A204.1 (cell line): ENCODE measurements around the gene DNAJB6.
A peak's percentile ranks its signal among the peaks of the same experiment; 100 is the strongest.
"Not testable (repeated sequence)": the region's sequence is repeated elsewhere in the genome, so short reads cannot be mapped to it uniquely, and the experiment has no call there.

Experiments
- FAIRE-seq: peaks from 2 replicates; lab custom pipeline; 2012; peaks lifted over from hg19 to GRCh38; lab: Jason Lieb, UNC

DNAJB6 gene

DNA sequence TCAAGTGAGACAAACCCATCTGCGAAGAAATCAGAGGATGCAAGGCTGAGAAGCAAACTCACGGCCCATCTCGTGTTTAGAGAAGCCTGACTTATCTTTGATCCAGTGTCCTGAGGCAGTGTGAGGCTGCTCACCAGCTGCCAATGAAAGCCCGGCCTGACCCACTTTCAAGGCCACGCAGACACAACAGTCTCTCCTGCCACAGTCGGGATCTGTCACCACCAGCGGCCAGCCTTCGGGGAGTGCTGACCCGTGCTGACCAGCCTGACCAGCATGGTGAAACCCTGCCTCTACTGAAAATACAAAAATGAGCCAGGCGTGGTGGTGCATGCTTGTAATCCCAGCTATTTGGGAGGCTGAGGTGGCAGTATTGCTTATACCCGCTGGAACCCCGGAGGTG lies 7.4 kb upstream of the DNAJB6 start:
- no peak for FAIRE-seq

DNA sequence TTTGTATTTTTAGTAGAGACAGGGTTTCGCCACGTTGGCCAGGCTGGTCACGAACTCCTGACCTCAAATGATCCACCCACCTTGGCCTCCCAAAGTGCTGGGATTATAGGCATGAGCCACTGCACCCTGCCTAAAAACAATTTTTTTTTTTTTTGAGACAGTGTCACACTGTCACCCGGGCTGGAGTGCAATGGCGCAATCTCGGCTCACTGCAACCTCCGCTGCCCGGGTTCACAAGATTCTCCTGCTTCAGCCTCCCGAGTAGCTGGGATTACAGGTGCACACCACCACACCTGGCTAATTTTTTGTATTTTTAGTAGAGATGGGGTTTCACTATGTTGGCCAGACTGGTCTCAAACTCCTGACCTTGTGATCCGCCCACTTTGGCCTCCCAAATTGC lies 6.2 kb upstream of the DNAJB6 start:
- not testable (repeated sequence) for FAIRE-seq

DNA sequence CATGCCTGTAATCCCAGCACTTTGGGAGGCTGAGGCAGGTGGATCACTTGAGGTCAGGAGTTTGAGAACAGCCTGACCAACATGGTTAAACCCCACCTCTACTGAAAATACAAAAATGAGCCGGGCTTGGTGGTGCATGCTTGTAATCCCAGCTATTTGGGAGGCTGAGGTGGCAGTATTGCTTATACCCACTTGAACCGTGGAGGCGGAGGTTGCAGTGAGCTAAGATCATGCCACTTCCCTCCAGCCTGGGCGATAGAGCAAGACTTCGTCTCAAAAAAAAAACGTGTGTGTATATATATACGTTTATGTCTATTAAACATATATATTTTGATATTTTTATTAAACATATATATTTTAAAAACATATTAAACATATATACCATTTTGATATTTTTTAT lies 5.8 kb upstream of the DNAJB6 start:
- not testable (repeated sequence) for FAIRE-seq

DNA sequence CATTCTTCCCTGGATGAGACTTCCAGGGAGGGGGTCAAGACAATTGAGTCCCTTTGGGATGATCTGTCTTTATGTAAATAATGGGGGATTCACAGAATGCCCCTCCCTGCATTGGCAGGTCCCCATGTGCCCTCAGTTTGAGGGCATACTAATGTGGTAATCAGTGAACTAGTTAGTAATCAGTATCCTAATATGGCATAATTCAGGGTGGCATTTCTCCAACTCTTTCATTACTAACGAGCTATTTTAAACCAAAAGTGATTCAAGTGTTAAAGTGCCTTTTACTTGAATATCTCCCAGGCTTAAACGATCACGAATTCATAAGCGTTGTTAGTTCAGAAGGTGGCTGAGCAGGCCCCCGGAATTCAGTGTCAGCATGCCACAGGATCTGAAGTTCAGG lies 1.6 kb upstream of the DNAJB6 start:
- no peak for FAIRE-seq

DNA sequence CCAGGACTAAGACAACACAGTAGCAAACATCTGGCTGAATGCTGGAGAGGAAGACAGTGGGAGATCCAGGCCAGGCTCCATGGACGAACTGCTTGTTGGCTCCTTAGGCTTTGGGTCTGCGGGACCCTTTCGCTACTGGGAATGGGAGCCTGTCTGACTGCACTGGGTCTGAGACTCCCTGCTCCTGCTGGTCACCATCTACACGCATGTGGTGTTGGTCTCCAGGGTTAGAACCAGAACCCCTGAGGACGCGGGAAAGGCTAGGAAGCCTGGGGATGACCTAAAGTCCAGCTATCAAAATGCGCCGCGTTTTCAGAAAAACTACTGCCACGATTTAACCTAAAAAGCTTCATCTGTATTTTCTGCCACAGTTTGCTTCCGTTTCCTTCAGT lies 817 bp upstream of the DNAJB6 start:
- FAIRE-seq, result no peak

DNA sequence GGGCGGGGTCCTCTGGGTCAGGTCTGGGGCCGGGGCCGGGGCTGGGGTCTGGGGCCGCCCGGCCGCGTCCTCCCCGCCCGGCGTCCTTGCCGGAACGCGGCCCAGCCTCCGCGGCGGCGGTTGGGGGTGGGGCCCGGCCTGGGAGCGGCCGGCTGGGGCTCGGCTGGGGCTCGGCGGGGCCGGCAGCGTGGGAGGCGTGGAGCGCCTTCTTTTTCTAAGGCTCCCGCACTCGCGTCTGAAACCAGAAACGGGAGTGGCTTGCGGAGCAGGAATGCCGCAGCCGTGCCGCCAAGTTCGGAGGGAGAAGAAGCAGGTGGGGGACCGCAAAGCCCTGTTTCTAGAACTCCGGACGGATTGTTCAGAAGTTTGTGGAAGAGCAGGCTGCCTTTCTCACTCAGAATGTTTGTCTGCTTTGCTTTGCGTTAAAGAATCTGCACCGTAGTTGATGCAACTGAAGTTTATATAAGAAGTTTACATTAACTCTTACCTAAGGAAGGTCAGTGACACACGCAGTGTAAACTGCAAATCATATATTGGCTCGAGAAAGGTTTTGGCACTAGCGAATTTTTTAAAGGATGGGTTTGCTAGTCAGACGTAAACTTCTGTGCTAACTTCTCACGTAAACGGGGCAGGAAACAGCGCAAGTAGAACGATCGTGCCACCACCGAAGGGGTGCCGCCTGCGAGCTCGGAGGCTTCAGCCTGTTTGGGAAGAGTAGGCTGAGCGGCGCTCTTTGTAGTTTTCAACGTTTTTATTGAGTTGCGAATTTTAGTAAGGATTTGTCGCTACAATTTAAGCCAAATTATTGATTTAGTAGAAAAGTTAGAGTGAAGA lies 729 bp downstream of the DNAJB6 start:
- FAIRE-seq, result no peak

DNA sequence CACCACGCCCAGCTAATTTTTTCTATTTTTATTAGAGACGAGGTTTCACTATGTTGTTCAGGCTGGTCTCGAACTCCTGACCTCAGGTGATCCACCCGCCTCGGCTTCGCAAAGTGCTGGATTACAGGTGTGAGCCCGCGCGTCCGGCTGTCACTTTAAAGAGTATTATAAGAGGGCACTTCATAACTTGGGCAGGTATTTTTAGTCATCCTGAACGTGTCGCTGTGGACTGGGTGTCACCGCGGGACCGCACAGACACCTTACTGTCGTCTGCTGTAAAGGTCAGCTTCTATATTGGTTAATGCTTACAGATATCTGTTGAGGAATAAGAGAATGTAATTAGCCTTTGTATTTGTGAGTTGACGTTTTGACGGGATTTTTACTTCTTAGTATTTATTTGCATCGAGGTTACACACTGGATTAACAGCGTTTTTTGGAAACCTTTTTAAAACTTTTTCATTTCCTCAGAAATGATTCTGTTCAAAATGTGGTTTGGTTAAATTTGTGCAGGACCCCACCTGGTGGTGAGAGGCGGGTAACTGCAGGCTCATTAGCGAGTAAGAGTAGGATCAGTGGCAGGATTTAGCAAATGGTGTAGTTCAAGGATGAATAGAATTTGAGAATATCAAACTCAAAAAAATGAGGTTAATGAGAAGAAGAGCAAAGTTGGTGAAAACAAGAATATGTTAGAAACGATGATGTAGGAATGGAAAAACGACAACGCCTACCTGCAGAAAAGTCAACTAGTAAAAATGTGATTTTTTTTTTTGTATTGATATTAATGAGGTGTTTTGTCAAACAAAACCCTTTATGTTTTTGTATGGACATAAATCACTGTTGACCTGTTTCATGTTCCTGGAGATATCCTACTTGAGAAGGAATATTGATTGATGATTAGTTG lies 3.2 kb downstream of the DNAJB6 start:
- FAIRE-seq, result peak; percentile 98

DNA sequence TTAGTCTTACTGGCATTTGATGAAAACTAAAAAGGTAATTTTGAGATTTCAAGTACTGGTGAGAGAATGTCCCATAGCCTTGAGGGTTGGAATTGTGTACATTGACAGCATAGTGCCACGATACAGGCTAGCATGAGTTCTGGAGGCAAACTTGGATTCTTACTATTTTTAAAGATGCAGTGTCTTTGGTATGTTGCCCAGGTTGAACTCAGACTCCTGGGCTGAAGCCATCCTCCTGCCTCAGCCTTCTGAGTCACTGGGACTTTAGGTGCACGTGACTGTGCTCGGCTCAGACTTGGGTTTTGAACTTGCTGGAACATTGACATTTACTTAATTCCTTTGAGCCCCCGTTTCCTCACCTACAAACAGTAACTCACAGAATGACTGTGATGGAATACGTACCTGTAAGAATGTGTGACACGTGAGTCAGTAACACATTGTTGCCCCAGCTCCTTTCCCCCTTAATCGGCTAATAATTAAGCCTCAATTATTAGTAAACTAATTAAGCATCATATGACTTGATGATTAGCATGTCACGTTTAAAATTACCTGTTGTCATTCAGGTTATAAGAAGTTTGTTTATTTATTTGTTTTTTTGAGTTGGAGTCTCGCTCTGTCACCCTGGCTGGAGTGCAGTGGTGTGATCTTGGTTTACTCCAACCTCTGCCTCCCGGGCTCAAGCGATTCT lies 10.6 kb downstream of the DNAJB6 start:
- FAIRE-seq, result no peak

DNA sequence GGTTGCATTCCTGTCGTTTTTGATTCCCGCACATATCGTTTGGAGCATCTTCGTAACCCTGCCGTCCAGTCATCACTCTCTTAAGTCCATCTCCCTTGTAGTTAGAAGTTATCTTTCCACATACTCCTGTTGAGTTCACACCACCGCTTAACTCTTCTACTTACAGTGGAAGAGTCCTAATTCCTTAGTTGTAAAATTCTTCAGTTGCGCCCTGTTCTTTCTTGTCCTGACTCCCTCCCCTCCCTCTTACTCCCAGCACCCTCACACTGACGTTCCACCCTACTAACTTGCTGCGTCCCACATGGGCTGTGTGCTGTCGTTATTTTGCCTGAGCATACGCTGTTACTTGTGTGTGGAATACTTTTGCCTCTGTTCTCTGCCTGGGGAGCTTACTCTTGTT lies 11.7 kb downstream of the DNAJB6 start:
- FAIRE-seq, result no peak

DNA sequence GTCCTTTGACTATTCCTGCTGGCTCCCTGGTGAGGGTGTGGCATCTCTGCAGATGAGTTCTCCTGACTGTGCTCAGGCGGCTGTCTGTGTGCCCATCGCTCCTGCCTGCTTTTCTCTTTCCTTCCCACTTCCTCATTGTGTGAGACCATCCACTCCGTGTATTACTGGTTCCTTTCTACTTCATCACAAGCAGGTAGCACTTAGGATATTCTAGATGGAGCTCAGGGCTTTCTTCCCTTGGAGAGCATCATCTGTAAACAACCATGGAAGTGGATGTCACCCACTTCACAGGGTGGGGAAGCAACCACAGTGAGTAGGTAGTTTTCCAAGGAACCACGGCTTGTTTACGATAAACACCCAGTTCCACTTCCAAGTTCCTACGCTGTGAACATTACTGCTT lies 15.7 kb downstream of the DNAJB6 start:
- no peak for FAIRE-seq

DNA sequence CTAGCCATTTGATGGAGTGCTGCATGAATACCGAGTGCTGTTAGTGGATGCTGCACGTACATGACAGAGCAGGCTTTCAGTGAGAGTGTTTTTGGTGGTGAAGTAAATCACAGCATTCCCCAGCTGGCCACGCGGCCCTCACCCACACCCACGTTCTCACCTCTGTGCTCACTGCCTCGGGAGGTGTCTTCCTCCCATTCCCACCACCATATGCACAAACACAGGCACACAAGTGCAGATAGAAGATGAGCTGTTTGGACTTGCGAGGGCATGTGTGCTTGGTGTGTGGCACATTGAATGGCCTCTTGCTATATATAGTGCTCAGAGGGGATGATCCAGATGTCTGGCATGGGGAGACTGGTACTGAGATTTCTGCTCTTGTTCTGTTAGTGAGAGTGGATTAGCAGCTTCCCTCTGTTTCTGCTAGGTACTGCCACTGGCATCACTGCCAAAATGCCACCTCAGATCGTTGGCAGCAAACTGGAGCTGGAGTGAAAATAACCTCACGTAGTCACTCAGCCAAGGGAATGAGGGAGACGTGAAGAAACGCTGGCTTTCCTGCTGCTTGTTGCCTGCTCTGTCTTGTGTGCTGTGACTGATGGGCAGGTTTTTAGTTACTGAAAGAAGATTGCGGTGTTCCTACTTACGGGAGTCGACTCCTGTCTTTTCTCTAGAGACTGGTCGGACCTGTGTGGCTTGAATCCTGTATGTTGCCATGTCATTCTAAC lies 19.1 kb downstream of the DNAJB6 start:
- no peak for FAIRE-seq

DNA sequence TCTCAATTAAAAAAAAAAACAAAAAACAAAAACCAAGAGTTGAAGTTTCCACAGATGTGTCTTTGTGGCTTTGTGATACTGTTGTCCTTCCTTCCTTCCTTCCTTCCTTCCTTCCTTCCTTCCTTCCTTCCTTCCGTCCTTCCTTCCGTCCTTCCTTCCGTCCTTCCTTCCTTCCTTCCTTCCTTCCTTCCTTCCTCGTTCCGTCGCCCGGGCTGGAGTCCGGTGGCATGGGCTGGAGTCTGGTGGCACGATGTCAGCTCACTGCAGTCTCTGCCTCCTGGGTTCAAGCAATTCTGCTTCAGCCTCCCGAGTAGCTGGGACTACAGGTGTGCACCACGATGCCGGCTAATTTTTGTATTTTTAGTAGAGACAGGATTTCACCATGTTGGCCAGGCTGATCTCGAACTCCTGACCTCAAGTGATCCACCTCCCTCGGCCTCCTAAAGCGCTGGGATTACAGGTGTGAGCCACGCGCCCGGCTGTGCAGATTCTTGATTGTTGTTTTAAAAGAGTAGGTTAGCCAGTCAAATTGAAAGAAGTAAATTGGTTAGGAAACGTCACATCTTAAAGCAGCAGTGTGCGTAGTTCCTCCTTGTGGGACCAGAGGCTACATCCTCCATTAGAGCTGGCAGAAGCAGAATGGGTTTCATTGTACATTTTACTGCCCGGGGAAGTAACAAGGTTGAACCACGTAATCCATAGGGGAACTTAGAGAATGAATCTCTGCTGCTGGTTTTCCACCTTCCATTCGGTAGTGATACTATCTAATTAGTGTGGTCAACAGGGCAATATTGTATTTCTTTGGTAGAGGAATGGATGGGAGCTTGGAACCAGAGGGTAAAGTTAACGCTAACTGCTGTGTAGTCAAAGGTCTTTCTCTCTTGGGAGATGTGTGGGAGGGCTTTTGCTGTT lies 20.6 kb downstream of the DNAJB6 start:
- no peak for FAIRE-seq

DNA sequence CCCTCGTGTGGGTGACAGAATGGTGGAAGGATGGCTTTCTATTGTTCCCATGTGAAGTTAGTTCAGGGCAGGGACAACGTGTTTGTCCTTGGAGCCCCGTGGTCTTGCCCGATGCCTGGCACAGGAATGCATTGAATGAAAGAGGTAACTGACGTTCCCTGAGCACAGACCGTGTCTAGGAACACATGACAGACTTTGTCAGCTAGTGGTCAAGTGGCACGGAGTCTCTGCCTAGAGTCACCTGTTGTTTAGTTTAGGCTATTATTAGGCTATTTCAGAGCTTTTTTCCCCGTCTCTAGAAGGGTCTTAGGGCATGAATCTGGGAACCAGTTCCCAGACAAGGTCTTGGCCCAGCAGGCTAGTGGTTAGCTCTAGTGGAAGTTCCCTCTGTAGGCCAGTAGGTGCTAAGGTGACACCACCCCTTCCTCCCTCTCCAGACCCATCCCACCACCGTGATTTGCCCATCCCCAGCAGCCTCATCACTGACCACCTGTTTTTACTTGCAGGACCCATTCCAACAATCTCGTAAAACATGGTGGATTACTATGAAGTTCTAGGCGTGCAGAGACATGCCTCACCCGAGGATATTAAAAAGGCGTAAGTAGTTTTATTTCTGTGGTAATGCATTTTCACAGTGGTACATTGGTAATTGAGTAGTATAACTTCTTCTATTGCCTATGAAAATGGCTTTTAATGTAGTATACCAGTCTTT lies 21.4 kb downstream of the DNAJB6 start:
- no peak for FAIRE-seq

DNA sequence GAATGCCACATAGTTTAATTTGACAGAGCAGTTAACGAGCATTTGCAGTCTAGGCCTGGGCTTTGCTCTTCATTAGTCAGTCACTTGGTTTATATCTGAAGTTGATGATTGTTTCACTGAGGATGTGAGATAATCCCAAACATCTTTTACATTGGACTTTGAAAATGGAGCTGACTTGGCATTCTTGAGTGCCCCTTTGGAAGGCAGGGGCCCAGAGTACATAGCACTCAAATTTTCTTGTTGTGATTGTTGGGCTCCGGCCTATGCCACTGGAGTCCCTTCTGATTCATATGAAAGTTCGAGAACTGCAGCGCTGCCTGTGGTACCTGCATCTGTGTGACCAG lies 21.9 kb downstream of the DNAJB6 start:
- no peak for FAIRE-seq

DNA sequence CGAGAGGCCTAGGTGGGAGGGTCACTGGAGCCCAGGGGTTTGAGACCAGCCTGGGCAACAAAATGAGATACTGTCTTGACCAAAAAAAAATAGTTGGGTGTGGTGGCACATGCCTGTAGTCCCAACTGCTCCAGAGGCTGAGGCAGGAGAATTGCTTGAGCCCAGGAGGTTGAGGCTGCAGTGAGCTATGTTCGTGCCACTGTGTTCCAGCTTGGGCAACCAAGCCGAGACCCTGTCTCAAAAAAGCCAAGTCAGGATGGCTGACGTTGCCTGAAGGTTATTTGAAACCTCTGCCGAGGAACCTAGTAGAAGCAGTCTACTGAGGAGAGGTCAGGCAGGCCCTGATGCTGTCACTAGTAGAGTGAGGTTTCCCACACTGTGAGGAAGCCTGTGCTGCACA lies 22.8 kb downstream of the DNAJB6 start:
- no peak for FAIRE-seq

DNA sequence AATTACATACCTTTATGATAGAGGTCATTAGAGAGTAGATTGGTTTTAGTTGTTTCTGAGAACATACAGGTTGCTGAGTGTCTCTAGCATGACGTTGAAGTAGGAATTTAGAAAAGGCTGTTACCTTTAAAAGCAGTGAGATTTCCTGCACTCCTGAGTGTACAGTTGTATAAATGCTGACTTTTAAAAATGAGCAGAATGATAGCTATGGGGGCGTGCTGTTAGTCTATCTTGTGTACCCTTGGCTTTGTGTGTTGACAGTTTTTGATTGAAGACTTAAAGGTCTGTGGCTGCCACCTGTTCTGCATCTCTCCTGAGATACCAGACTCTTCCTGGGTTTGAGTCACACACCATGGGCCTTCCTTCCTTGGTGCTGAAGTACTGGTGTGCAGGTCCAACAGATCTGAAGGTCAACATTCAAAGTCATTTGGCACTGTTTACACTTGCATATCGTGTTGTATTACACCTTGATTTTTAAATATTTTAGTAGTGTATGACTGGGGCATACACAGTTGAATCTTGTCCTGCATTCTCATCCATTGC lies 23.8 kb downstream of the DNAJB6 start:
- no peak for FAIRE-seq

DNA sequence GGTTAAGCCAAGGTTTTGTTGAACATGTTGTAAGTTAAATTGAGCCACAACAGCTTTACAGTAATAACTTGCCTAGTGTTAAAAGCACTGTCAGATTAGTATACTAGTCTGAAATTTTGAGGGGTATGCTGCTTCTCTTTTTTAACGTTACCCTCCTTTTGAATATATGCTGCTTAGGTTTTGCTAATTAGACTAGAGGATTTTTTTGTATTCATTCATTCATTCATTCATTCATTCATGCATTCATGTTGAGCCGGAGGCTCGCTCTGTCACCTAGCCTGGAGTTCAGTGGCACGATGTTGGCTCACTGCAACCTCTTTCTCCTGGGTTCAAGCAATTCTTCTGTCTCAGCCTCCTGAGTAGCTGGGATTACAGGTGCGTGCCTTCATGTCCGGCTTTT lies 24.7 kb downstream of the DNAJB6 start:
- no peak for FAIRE-seq

DNA sequence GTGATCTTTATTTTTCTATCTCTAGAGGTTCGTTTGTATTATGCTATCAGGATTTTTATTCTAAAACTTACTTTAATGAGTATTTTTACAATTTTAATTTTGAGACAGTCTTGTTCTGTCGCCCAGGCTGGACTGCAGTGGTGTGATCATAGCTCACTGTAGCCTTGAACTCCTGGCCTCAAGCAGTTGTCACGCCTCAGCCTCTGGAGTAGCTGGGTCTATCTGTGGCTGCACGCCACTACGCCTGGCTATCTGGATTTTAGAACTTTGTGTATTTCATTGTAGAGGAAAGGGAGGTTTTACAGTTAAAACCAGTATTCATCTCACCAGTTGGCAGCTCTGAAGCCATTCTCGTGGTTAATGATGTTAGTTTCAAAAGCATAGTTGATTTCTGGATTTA lies 25.9 kb downstream of the DNAJB6 start:
- no peak for FAIRE-seq

DNA sequence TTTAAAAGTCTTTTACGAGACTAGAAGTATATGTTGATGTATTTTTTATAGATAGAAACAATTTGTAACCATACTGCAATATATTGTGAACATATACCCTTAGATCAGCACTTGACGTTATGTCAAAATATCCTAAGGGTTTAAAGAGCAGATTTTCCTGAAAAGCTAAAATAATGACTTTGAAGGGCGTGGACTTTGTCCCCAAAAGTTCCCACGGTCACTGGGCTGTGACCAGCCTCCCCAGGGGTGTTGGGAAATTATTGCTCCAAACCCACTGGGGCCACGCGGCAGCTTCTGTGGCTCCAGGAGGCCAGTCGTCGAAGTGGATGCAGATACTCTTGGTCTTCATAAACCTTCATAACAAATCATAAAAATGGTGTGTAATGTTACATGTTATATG lies 29.9 kb downstream of the DNAJB6 start:
- no peak for FAIRE-seq

DNA sequence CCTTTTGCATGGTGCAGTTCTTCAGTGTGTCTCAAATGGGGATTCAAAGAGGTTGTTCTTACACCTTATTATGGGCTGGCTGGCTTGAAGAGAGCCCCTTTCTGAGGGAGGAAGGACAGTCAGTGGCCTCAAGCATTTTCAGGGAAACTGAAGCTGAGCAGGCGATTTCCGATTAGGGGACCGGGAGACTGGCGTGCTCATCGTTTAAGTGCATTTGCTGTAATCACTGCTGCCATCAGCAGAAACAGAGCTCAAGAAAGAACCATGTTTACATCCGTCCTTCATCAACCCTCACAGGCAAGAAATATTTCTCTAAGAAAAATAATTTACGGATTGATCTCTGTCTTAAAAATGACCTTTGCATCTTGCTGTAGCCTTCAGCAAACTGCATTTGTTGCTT lies 32.2 kb downstream of the DNAJB6 start:
- no peak for FAIRE-seq
